ENCODE results near the gene PLCB4. TPM values are rescaled to one million over a fixed set of nuclear protein-coding genes. Genes with fewer than 3 reads are reported as not detected.

Gene PLCB4
- total RNA-seq, 6 experiments from 2014 or later, result 71.8 to 95.7 (median 79.1) TPM

- no peak overlapping the region for H3K4me3 Mint-ChIP-seq
- H3K27ac Mint-ChIP-seq, result peak overlapping the region; percentile 3; the same call in 1 of the 2 replicates
- peaks cover 10% of the 10 kb centered on the region for H3K36me3 Mint-ChIP-seq (ENCODE audit: low read depth)
- H3K9me3 Mint-ChIP-seq, result no peaks in the 10 kb centered on the region
- H3K4me1 Mint-ChIP-seq (ENCODE audit: low read depth), result peaks cover 35% of the 10 kb centered on the region
- DNase-seq, result no peak
- peaks cover 7% of the 10 kb centered on the region for H3K27me3 Mint-ChIP-seq (ENCODE audit: insufficient read depth)
- TF ChIP-seq CTCF (IDR thresholded peaks at IDR 0.05), result no peak
These were observed 253.8 kb downstream of the PLCB4 start for GRCh38 chr20:9322661-9323060.

GRCh38 chr20:9323622-9324021 lies 254.7 kb downstream of the PLCB4 start:
- H3K36me3 Mint-ChIP-seq (ENCODE audit: low read depth), result peaks cover 6% of the 10 kb centered on the region
- H3K27ac Mint-ChIP-seq, result no peak overlapping the region
- H3K4me3 Mint-ChIP-seq, result no peak overlapping the region
- H3K27me3 Mint-ChIP-seq (ENCODE audit: insufficient read depth), result peaks cover 5% of the 10 kb centered on the region; the same call in 1 of the 2 replicates
- H3K4me1 Mint-ChIP-seq (ENCODE audit: low read depth), result peaks cover 38% of the 10 kb centered on the region
- peak; percentile 69 for TF ChIP-seq CTCF (IDR thresholded peaks at IDR 0.05)
- no peak for DNase-seq
- H3K9me3 Mint-ChIP-seq, result no peaks in the 10 kb centered on the region

GRCh38 chr20:9329355-9330101 lies 260.6 kb downstream of the PLCB4 start:
- no peaks in the 10 kb centered on the region for H3K36me3 Mint-ChIP-seq (ENCODE audit: low read depth)
- peak; percentile 50 for DNase-seq
- no peaks in the 10 kb centered on the region; the same call in 1 of the 2 replicates for H3K27me3 Mint-ChIP-seq (ENCODE audit: insufficient read depth)
- peaks cover 21% of the 10 kb centered on the region for H3K4me1 Mint-ChIP-seq (ENCODE audit: low read depth)
- no peaks in the 10 kb centered on the region for H3K9me3 Mint-ChIP-seq
- TF ChIP-seq CTCF (IDR thresholded peaks at IDR 0.05), result no peak
- peak overlapping the region; percentile 8; the same call in 1 of the 2 replicates for H3K4me3 Mint-ChIP-seq
- peak overlapping the region; percentile 73 for H3K27ac Mint-ChIP-seq

GRCh38 chr20:9330151-9330550 lies 261.3 kb downstream of the PLCB4 start:
- Mint-ChIP-seq H3K9me3 (no peaks in the 10 kb centered on the region), H3K4me1 (ENCODE audit: low read depth) (peaks cover 21% of the 10 kb centered on the region), H3K27ac (peak overlapping the region; percentile 34; the same call in 1 of the 2 replicates), H3K4me3 (no peak overlapping the region), H3K27me3 (ENCODE audit: insufficient read depth) (no peaks in the 10 kb centered on the region; the same call in 1 of the 2 replicates), H3K36me3 (ENCODE audit: low read depth) (no peaks in the 10 kb centered on the region)
- DNase-seq, result no peak
- no peak for TF ChIP-seq CTCF (IDR thresholded peaks at IDR 0.05)

- Mint-ChIP-seq H3K9me3 (no peaks in the 10 kb centered on the region), H3K4me1 (ENCODE audit: low read depth) (peaks cover 30% of the 10 kb centered on the region)
- TF ChIP-seq CTCF (IDR thresholded peaks at IDR 0.05), result no peak
These were observed 263.0 kb downstream of the PLCB4 start for GRCh38 chr20:9331707-9332435.

More at GRCh38 chr20:9331707-9332435, 263.0 kb downstream of the PLCB4 start:
- Mint-ChIP-seq H3K27ac (no peak overlapping the region), H3K27me3 (ENCODE audit: insufficient read depth) (no peaks in the 10 kb centered on the region; the same call in 1 of the 2 replicates), H3K36me3 (ENCODE audit: low read depth) (peaks cover 3% of the 10 kb centered on the region; the same call in 1 of the 2 replicates), H3K4me3 (no peak overlapping the region)
- no peak for DNase-seq

Data from HFFc6 (cell line).